GM12875 (cell line): Measurements from ENCODE around the gene PLS1.
"Not testable (repeated sequence)": the region's sequence is repeated elsewhere in the genome, so short reads cannot be mapped to it uniquely, and the experiment has no call there.

Experiments used
- H3K4me3 ChIP-seq: one replicate; pipeline ENCODE4 v1.5.1; 2011; ENCODE audit warnings: low read depth, low read length, control low read depth
- TF ChIP-seq, protein P1 (sequence below): IDR thresholded peaks from 2 replicates; pipeline ENCODE4 v1.5.1; 2011; ENCODE audit warnings: low read depth, mild to moderate bottlenecking, control low read depth, inconsistent platforms, low read length, moderate library complexity, borderline replicate concordance; ENCODE audit not compliant: insufficient read depth

PLS1 gene

GRCh38 chr3:142586803-142587406, 9.3 kb upstream of the PLS1 start:
- TF ChIP-seq, protein P1, sequence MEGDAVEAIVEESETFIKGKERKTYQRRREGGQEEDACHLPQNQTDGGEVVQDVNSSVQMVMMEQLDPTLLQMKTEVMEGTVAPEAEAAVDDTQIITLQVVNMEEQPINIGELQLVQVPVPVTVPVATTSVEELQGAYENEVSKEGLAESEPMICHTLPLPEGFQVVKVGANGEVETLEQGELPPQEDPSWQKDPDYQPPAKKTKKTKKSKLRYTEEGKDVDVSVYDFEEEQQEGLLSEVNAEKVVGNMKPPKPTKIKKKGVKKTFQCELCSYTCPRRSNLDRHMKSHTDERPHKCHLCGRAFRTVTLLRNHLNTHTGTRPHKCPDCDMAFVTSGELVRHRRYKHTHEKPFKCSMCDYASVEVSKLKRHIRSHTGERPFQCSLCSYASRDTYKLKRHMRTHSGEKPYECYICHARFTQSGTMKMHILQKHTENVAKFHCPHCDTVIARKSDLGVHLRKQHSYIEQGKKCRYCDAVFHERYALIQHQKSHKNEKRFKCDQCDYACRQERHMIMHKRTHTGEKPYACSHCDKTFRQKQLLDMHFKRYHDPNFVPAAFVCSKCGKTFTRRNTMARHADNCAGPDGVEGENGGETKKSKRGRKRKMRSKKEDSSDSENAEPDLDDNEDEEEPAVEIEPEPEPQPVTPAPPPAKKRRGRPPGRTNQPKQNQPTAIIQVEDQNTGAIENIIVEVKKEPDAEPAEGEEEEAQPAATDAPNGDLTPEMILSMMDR, result peak; percentile 45; the same call in 1 of the 2 replicates
- H3K4me3 ChIP-seq, result no peak overlapping the region

DNA sequence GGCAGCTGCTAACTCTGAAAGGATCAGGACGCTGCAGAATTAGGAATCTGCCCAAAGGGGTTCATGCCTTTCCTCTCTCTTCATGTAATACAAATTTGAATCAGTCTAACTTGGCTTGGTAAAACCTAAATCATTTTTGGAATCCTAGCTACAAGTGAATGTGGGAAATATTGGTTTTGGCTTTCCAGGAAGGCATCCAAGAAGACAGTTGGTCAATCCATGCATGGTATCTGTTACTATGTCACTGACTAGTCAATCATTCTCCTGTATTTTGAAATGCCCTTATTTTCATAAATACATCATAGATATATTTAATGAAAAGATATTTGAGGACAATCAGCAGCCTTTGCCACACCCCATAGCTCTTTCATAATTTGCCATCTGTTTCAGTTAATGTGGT, 7.5 kb upstream of the PLS1 start:
- TF ChIP-seq, protein P1, result no peak
- no peak overlapping the region for H3K4me3 ChIP-seq

GRCh38 chr3:142592268-142592667, 3.9 kb upstream of the PLS1 start:
- not testable (repeated sequence) for H3K4me3 ChIP-seq

GRCh38 chr3:142595141-142595540, 1.1 kb upstream of the PLS1 start:
- no peak overlapping the region for H3K4me3 ChIP-seq
- TF ChIP-seq, protein P1, result no peak

- H3K4me3 ChIP-seq, result peak overlapping the region; percentile 86
- TF ChIP-seq, protein P1, result no peak
Measured at GRCh38 chr3:142595581-142595950, 627 bp upstream of the PLS1 start.

GRCh38 chr3:142596726-142597088, 514 bp downstream of the PLS1 start:
- H3K4me3 ChIP-seq, result peak overlapping the region; percentile 86
- TF ChIP-seq, protein P1, result no peak

- TF ChIP-seq, protein P1, result no peak
- no peak overlapping the region for H3K4me3 ChIP-seq
Measured at GRCh38 chr3:142597906-142598305, 1.7 kb downstream of the PLS1 start.

DNA sequence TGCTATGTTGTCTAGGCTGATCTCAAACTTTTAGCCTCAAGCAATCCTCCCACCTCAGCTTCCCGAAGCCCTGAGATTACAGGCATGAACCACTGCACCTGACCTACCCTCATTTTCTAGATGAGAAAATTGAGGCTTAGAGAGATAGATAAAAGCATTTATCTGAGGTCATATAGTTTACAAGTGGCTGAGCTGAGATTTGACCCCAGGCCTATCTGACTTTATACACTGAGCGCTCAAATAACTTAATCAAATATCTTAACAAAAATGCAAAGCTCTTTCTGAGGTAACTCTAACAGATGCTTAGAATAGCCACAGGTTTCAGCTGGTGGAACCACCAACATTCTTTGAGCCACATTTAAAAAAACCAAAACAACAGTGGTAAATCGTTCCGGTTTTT, 5.5 kb downstream of the PLS1 start:
- H3K4me3 ChIP-seq, result no peak overlapping the region
- TF ChIP-seq, protein P1, result no peak
